GM10266 (cell line): ENCODE results near the gene UBE2E2.

Source experiments
- DNase-seq: peaks from one replicate; pipeline ENCODE4 v3.0.0; 2012; ENCODE audit errors: extremely low spot score
- TF ChIP-seq, protein P1 (sequence below): IDR thresholded peaks from 2 replicates; pipeline ENCODE4 v1.5.1; 2012; ENCODE audit warnings: mild to moderate bottlenecking, low read depth; ENCODE audit not compliant: control insufficient read depth, insufficient read depth; ENCODE audit errors: missing control alignments

UBE2E2 gene

GRCh38 chr3:23206366-23206765 lies 3.2 kb downstream of the UBE2E2 start:
- TF ChIP-seq, protein P1, sequence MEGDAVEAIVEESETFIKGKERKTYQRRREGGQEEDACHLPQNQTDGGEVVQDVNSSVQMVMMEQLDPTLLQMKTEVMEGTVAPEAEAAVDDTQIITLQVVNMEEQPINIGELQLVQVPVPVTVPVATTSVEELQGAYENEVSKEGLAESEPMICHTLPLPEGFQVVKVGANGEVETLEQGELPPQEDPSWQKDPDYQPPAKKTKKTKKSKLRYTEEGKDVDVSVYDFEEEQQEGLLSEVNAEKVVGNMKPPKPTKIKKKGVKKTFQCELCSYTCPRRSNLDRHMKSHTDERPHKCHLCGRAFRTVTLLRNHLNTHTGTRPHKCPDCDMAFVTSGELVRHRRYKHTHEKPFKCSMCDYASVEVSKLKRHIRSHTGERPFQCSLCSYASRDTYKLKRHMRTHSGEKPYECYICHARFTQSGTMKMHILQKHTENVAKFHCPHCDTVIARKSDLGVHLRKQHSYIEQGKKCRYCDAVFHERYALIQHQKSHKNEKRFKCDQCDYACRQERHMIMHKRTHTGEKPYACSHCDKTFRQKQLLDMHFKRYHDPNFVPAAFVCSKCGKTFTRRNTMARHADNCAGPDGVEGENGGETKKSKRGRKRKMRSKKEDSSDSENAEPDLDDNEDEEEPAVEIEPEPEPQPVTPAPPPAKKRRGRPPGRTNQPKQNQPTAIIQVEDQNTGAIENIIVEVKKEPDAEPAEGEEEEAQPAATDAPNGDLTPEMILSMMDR = no peak
- no peak for DNase-seq

DNA sequence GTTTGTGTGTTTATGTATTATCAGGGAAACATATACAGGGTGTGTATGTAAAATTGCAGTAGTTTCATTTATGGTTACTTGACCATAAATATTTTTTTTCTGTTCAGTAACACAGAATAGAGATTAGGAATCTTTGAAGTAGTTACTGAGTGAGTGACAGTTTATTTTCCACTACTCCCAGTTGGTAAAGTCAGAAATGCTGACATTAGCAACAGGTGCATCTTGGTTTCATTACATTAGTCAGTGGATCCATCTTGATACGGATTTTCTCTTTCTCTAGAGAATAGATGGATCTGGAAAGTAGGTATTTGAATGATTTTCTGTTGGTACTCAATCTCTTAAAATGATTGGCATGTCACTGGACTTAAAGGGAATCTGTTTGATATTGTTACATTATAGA lies 6.0 kb downstream of the UBE2E2 start:
- TF ChIP-seq, protein P1 = no peak
- no peak for DNase-seq

GRCh38 chr3:23209747-23210487 lies 6.8 kb downstream of the UBE2E2 start:
- TF ChIP-seq, protein P1 = no peak
- DNase-seq = no peak

DNA sequence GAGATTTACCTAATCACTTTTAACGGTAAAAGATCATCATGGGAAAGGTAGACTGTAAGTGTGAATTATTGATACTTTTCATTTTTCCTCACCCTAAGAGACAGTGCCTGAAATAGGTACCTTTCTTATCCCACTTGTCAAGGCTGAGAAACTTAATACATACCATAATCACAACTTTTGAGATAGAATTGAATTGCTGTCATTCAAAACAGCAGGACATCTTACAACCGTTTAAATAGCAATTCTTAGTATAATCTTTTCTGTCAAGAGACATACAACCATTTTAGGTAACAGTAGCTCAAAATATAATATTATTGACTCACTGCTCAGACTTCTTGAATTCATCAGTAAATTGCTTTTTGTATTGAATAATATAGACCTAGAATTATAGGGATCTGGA lies 10.7 kb downstream of the UBE2E2 start:
- TF ChIP-seq, protein P1 = no peak
- no peak for DNase-seq

- DNase-seq = no peak
- TF ChIP-seq, protein P1 = no peak
Observed at GRCh38 chr3:23217872-23218554, 14.9 kb downstream of the UBE2E2 start.

GRCh38 chr3:23219117-23219516 lies 16.0 kb downstream of the UBE2E2 start:
- DNase-seq = no peak
- TF ChIP-seq, protein P1 = no peak

- TF ChIP-seq, protein P1 = no peak
Observed at GRCh38 chr3:23219552-23219951, 16.4 kb downstream of the UBE2E2 start.

More at GRCh38 chr3:23219552-23219951, 16.4 kb downstream of the UBE2E2 start:
- DNase-seq = no peak
